HepG2 (cell line): ENCODE data around the gene MED1. TPM values are rescaled to one million over a fixed set of nuclear protein-coding genes. Genes with fewer than 3 reads are reported as not detected.
A peak's percentile ranks its signal among the peaks of the same experiment; 100 is the strongest.

ENCODE experiments used
- CCAR2 ChIP-seq: fragments of 200-400 bp; formaldehyde crosslinking; optimal IDR thresholded peaks from 2 replicates; pipeline ENCODE3; 2018; ENCODE audit warnings: low read depth, mild to moderate bottlenecking, low read length, moderate library complexity
- CENPX ChIP-seq: sonication (generic); formaldehyde crosslinking; IDR thresholded peaks from 2 replicates; pipeline ENCODE4 v1.9.0; 2021; ENCODE audit warnings: mild to moderate bottlenecking, missing genetic modification reagents, moderate library complexity
- CHD2 ChIP-seq: IDR thresholded peaks from 2 replicates; pipeline ENCODE4 v1.6.1; 2011; ENCODE audit warnings: low read depth, low read length, improper control_type of control experiment
- DR1 ChIP-seq: sonication (generic); formaldehyde crosslinking; IDR thresholded peaks from 2 replicates; pipeline ENCODE4 v1.8.0; 2021; ENCODE audit warnings: mild to moderate bottlenecking, missing genetic modification reagents, inconsistent platforms
- MYC ChIP-seq: sonication (generic); formaldehyde crosslinking; IDR thresholded peaks from 2 replicates; pipeline ENCODE4 v1.9.0; 2021; ENCODE audit warnings: missing genetic modification reagents, borderline replicate concordance
- MZF1 ChIP-seq: sonication (generic); formaldehyde crosslinking; IDR thresholded peaks from 2 replicates; pipeline ENCODE4 v1.8.1; 2023; ENCODE audit warnings: mild to moderate bottlenecking, missing genetic modification reagents, borderline replicate concordance
- PHB2 ChIP-seq: fragments of 450-650 bp; IDR thresholded peaks from 2 replicates; pipeline ENCODE4 v1.6.1; 2018; ENCODE audit not compliant: partially characterized antibody
- STAG1 ChIP-seq: sonication (generic); formaldehyde crosslinking; IDR thresholded peaks from 2 replicates; pipeline ENCODE4 v1.4.0; 2020; ENCODE audit warnings: missing genetic modification reagents
- ZNF3 ChIP-seq: IDR thresholded peaks from 2 replicates; pipeline ENCODE4 v1.7.0; 2017; ENCODE audit warnings: inconsistent platforms
- ZNF44 ChIP-seq: sonication (generic); formaldehyde crosslinking; IDR thresholded peaks from 2 replicates; pipeline ENCODE4 v1.5.1; 2020; ENCODE audit warnings: mild to moderate bottlenecking, missing genetic modification reagents
- ZNF619 ChIP-seq: sonication (generic); formaldehyde crosslinking; IDR thresholded peaks from 2 replicates; pipeline ENCODE4 v1.4.0; 2020; ENCODE audit warnings: mild to moderate bottlenecking, missing genetic modification reagents
- ZNF703 ChIP-seq: sonication (generic); formaldehyde crosslinking; IDR thresholded peaks from 2 replicates; pipeline ENCODE4 v1.5.1; 2020; ENCODE audit warnings: missing genetic modification reagents, mild to moderate bottlenecking, moderate library complexity, borderline replicate concordance
- ZNF761 ChIP-seq: sonication (generic); formaldehyde crosslinking; conservative IDR thresholded peaks from 2 replicates; pipeline ENCODE4 v1.4.0; 2020; ENCODE audit warnings: mild to moderate bottlenecking, missing genetic modification reagents
- polyA plus RNA-seq, 8 experiments: library from polyadenylated mRNA; depleted of rRNA in 3 of 8; stranded (reverse) in 7 of 8; unstranded in 1 of 8; fragments of >200 nt; fragmentation: Illumina TruSeq in 4 of 8; extraction: Trizol in 4 of 8; gene quantifications; 2 replicates each; pipeline versions ENCODE4 v1.2.1 to v1.2.3, GENCODE V29; 2011 to 2016; ENCODE audit warnings: low read depth in 4 of 8, missing spikeins in 1 of 8, mixed read lengths in 1 of 8; ENCODE audit not compliant: insufficient read depth in 1 of 8
- total RNA-seq, 5 experiments: library from RNA; depleted of rRNA; stranded (reverse); fragments of >200 nt; fragmentation: Illumina TruSeq; extraction: Trizol; gene quantifications; 2 replicates each; pipeline ENCODE4 v1.2.3, GENCODE V29; 2016; ENCODE audit warnings: low read depth in 1 of 5
- TF ChIP-seq, protein P1 (sequence below): sonication (generic); formaldehyde crosslinking; IDR thresholded peaks from 2 replicates; pipeline ENCODE4 v1.8.0; 2022; ENCODE audit warnings: missing genetic modification reagents, mild to moderate bottlenecking, inconsistent platforms, borderline replicate concordance
- TF ChIP-seq, protein P2 (sequence below): sonication (generic); formaldehyde crosslinking; IDR thresholded peaks from 2 replicates; pipeline ENCODE4 v1.5.1; 2020; ENCODE audit warnings: missing genetic modification reagents, mild to moderate bottlenecking, borderline replicate concordance
- TF ChIP-seq, protein P3 (sequence below): sonication (generic); formaldehyde crosslinking; IDR thresholded peaks from 2 replicates; pipeline ENCODE4 v1.5.0; 2020; ENCODE audit warnings: mild to moderate bottlenecking, missing genetic modification reagents
- TF ChIP-seq, protein P4 (sequence below): IDR thresholded peaks from 2 replicates; pipeline ENCODE4 v1.6.1; 2016; ENCODE audit warnings: missing biosample characterization, missing genetic modification reagents, low read depth
- TF ChIP-seq, protein P5 (sequence below): sonication (generic); IDR thresholded peaks from 2 replicates; pipeline ENCODE4 v1.6.1; 2016; ENCODE audit warnings: low read depth, borderline replicate concordance
- TF ChIP-seq, protein P6 (sequence below): IDR thresholded peaks from 2 replicates; pipeline ENCODE4 v1.6.1; 2016; ENCODE audit warnings: control low read depth

The MED1 gene
- total and polyA plus RNA-seq, 2 of the 13 experiments (the other 11 are each of a cell fraction or from before 2014, with no cell fraction given), result 37.5 to 40.1 TPM

DNA sequence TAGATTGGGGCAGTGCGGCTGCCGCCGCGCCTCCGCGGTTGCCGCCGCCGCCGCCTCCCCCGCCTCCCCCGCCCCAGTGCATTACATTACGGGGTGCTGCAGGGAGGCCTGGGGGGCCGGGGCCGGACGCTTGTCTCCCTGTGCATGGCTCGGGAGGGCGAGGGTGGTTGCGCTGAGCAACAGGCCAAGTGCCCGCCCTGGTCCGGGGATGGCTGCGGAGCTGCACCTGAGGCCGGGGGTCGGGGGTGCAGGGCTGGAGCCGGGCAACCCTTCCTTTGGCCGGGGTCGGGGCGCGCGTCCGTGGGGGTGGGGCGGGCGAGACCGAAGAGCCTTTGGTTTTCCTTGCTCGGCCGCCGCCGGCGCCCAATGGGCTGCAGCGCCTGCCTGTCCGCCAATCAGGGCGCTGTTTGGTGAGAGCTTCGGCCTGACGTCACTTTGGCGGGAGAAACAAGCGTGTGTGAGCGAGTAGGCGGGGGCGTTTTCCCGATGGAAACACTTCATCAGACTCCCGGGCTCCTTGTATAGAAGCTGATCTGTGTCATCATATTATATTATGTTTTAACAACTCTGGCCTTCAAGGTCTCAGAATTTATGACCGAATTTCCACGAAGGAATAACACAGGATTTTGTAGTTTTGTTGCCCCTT lies 48.7 kb downstream of the MED1 start (continued):
- TF ChIP-seq DR1 (CRISPR knock-in tag), result no peak
- no peak for TF ChIP-seq STAG1 (CRISPR knock-in tag)
- TF ChIP-seq, protein P1, sequence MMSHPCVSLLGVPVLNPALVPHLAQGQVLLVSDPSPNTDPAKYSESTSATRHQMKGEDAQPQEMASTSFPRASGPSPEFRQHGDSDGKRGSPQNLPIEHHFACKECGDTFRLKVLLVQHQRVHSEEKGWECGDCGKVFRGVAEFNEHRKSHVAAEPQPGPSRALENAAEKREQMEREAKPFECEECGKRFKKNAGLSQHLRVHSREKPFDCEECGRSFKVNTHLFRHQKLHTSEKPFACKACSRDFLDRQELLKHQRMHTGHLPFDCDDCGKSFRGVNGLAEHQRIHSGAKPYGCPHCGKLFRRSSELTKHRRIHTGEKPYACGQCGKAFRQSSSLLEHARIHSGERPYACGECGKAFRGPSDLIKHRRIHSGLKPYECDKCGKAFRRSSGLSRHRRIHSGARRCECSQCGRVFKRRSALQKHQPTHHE (CRISPR knock-in tag), result no peak
- TF ChIP-seq MYC (CRISPR knock-in tag), result 0 out of 2 replicates have a peak, but pooled peaks have one; percentile 4
- TF ChIP-seq, protein P2, sequence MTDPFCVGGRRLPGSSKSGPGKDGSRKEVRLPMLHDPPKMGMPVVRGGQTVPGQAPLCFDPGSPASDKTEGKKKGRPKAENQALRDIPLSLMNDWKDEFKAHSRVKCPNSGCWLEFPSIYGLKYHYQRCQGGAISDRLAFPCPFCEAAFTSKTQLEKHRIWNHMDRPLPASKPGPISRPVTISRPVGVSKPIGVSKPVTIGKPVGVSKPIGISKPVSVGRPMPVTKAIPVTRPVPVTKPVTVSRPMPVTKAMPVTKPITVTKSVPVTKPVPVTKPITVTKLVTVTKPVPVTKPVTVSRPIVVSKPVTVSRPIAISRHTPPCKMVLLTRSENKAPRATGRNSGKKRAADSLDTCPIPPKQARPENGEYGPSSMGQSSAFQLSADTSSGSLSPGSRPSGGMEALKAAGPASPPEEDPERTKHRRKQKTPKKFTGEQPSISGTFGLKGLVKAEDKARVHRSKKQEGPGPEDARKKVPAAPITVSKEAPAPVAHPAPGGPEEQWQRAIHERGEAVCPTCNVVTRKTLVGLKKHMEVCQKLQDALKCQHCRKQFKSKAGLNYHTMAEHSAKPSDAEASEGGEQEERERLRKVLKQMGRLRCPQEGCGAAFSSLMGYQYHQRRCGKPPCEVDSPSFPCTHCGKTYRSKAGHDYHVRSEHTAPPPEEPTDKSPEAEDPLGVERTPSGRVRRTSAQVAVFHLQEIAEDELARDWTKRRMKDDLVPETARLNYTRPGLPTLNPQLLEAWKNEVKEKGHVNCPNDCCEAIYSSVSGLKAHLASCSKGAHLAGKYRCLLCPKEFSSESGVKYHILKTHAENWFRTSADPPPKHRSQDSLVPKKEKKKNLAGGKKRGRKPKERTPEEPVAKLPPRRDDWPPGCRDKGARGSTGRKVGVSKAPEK (CRISPR knock-in tag), result no peak
- TF ChIP-seq ZNF44 (CRISPR knock-in tag), result no peak
- TF ChIP-seq, protein P3, sequence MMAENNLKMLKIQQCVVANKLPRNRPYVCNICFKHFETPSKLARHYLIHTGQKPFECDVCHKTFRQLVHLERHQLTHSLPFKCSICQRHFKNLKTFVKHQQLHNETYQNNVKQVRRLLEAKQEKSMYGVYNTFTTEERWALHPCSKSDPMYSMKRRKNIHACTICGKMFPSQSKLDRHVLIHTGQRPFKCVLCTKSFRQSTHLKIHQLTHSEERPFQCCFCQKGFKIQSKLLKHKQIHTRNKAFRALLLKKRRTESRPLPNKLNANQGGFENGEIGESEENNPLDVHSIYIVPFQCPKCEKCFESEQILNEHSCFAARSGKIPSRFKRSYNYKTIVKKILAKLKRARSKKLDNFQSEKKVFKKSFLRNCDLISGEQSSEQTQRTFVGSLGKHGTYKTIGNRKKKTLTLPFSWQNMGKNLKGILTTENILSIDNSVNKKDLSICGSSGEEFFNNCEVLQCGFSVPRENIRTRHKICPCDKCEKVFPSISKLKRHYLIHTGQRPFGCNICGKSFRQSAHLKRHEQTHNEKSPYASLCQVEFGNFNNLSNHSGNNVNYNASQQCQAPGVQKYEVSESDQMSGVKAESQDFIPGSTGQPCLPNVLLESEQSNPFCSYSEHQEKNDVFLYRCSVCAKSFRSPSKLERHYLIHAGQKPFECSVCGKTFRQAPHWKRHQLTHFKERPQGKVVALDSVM (CRISPR knock-in tag), result no peak
- TF ChIP-seq, protein P4, sequence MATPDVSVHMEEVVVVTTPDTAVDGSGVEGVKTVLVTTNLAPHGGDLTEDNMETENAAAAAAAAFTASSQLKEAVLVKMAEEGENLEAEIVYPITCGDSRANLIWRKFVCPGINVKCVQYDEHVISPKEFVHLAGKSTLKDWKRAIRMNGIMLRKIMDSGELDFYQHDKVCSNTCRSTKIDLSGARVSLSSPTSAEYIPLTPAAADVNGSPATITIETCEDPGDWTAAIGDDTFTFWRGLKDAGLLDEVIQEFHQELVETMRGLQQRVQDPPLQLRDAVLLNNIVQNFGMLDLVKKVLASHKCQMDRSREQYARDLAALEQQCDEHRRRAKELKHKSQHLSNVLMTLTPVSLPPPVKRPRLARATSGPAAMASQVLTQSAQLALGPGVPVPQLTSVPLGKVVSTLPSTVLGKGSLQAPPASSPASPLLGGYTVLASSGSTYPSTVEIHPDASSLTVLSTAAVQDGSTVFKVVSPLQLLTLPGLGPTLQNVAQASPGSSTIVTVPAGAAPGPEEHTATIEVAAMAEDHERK (CRISPR knock-in tag), result 0 out of 2 replicates have a peak, but pooled peaks have one; percentile 13
- TF ChIP-seq CHD2, result peak; percentile 60; the same call in 1 of the 2 replicates
- TF ChIP-seq MZF1 (CRISPR knock-in tag), result no peak
- no peak for TF ChIP-seq ZNF703
- no peak for TF ChIP-seq PHB2
- TF ChIP-seq, protein P5, sequence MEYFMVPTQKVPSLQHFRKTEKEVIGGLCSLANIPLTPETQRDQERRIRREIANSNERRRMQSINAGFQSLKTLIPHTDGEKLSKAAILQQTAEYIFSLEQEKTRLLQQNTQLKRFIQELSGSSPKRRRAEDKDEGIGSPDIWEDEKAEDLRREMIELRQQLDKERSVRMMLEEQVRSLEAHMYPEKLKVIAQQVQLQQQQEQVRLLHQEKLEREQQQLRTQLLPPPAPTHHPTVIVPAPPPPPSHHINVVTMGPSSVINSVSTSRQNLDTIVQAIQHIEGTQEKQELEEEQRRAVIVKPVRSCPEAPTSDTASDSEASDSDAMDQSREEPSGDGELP, result no peak
- no peak for TF ChIP-seq ZNF761 (CRISPR knock-in tag)
- peak; percentile 21; the same call in 1 of the 2 replicates for TF ChIP-seq ZNF3 (CRISPR knock-in tag)
- TF ChIP-seq, protein P6, sequence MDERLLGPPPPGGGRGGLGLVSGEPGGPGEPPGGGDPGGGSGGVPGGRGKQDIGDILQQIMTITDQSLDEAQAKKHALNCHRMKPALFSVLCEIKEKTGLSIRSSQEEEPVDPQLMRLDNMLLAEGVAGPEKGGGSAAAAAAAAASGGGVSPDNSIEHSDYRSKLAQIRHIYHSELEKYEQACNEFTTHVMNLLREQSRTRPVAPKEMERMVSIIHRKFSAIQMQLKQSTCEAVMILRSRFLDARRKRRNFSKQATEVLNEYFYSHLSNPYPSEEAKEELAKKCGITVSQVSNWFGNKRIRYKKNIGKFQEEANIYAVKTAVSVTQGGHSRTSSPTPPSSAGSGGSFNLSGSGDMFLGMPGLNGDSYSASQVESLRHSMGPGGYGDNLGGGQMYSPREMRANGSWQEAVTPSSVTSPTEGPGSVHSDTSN (CRISPR knock-in tag), result no peak
- no peak for TF ChIP-seq CCAR2
- TF ChIP-seq ZNF619 (CRISPR knock-in tag), result no peak
- no peak for TF ChIP-seq CENPX (CRISPR knock-in tag)
